GM12891 (cell line): ENCODE data around the gene CASTOR1.

Source experiments
- POLR2A ChIP-seq: IDR thresholded peaks from 2 replicates; pipeline ENCODE4 v1.6.1; 2011; ENCODE audit warnings: low read depth, low read length, control low read depth
- POLR2AphosphoS5 ChIP-seq: IDR thresholded peaks from 2 replicates; pipeline ENCODE4 v1.6.1; 2011; ENCODE audit warnings: low read depth, low read length, control low read depth
- SPI1 ChIP-seq: IDR thresholded peaks from 2 replicates; pipeline ENCODE4 v1.6.1; 2011; ENCODE audit warnings: low read depth, low read length, control low read depth
- TAF1 ChIP-seq: IDR thresholded peaks from 2 replicates; pipeline ENCODE4 v1.6.1; 2011; ENCODE audit warnings: low read depth, low read length, control low read depth

DNA sequence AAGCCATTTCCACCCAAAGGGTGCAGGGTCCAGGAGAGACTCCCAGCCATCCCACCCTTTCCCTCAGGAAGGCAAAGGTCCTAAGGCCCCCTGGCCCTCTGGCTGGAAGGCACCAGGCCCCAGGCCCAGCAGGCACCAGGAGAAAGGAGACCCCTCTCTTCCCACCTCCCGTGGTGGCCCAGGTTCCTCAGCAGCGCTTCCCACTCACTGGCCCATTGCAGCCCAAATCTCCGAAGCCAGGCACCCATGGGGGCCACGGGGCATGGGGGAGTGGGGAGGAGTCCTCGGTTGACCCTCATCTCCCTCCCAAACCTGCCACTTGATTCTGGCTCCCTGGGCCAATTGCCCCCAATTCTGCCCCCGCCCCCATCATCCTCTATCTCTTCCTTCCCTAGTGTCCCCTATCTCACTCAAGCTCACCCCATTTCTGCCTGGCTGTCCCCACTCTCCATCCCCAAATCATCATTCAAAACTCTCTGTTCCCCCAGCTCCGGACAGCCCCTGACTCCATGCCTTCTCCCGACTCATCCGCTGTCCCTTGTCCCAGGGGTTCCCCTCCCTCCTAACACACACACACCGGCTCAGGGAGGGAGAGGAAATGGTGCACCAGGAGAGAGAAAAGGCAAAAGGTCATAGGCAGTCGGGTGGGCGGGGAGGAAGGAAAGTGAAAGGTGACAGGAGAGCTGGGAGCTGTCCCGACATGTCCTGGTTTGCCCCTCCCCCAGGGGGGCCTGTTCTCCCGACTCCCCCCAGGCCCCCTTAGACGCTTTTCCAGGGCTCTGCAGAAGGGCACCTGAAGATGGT, 43.9 kb downstream of the CASTOR1 start:
- TF ChIP-seq TAF1 (no peak), SPI1 (no peak), POLR2AphosphoS5 (no peak), POLR2A (no peak)
